ENCODE measurements around the gene ZCCHC10.
A peak's percentile ranks its signal among the peaks of the same experiment; 100 is the strongest.
"Not testable (repeated sequence)": the region's sequence is repeated elsewhere in the genome, so short reads cannot be mapped to it uniquely, and the experiment has no call there.

The ZCCHC10 gene

DNA sequence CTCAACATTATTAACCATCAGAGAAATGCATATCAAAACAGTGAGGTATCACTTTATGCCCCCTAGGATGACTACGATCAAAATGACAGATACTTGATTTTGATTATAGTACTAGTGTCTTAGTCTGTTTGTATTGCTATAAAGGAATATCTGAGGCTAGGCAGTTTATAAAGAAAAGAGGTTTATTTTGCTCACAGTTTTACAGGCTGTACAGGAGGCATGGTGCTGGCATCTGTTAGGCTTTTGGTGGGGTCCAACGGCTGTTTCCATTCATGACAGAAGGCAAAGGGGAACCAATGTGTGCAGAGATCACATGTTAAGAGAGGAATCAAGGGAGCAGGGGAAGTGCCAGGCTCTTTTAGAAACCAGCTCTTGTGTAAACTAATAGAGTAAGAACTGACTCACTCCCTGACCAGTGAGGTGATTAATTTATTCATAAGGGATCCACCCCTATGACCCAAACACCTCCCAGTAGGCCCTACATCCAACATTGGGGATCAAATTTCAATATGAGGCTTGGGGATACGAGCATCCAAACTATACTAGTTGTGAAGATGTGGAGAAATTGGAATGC lies 46.9 kb downstream of the ZCCHC10 start:
- DNase-seq (ENCODE audit: low read depth in 2 of 2), result no peak

DNA sequence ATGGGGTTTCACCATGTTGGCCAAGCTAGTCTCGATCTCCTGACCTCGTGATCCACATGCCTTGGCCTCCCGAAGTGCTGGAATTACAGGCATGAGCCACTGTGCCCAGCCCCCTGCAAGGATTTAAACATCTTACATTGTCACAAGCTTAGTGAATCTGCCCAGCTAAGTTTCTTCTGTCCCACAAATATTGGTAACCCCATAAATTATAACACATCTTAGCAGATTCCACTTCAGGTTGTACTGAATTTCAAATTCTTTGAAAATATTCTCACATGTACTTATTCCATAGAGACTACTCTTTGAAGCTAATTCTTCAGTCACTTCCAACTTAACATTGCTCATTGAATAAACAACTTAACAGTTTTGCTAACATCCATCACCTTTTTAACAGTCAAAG lies 49.5 kb downstream of the ZCCHC10 start:
- no peak for DNase-seq (ENCODE audit: low read depth in 2 of 2)

DNA sequence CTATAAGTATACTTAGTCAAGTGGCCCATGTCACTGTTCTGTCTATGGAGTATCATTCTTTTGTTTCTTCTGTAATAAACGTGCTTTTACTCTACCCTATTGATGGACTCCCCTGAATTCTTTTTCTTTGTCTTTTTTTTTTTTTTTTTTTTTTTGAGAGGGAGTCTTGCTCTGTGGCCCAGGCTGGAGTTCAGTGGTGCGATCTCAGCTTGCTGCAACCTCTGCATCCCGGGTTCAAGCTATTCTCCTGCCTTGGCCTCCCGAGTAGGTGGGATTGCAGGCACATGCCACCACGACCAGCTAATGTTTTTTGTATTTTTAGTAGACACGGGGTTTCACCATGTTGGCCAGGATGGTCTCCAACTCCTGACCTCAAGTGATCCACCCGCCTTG lies 53.9 kb downstream of the ZCCHC10 start:
- not testable (repeated sequence) for DNase-seq (ENCODE audit: low read depth in 2 of 2)

GRCh38 chr5:132971483-132972435 lies 54.6 kb downstream of the ZCCHC10 start:
- no peak for DNase-seq (ENCODE audit: low read depth in 2 of 2)

GRCh38 chr5:132965120-132965519 lies 61.2 kb downstream of the ZCCHC10 start:
- DNase-seq (ENCODE audit: low read depth in 2 of 2), result no peak

GRCh38 chr5:132963171-132964104 lies 62.9 kb downstream of the ZCCHC10 start, which contains the start of gene AFF4:
Gene AFF4 (minus strand): TSS chr5:132963634. CDS start chr5:132937189, 26,445 bp downstream.
- peak; percentile 65 to 82 for DNase-seq (ENCODE audit: low read depth in 2 of 2)

- no peak for DNase-seq (ENCODE audit: low read depth in 2 of 2)
Observed at GRCh38 chr5:132962429-132963021, 63.8 kb downstream of the ZCCHC10 start.

GRCh38 chr5:132961887-132962286 lies 64.5 kb downstream of the ZCCHC10 start:
- DNase-seq (ENCODE audit: low read depth in 2 of 2), result no peak

GRCh38 chr5:132961123-132961815 lies 65.1 kb downstream of the ZCCHC10 start:
- not testable (repeated sequence) for DNase-seq (ENCODE audit: low read depth in 2 of 2)

DNA sequence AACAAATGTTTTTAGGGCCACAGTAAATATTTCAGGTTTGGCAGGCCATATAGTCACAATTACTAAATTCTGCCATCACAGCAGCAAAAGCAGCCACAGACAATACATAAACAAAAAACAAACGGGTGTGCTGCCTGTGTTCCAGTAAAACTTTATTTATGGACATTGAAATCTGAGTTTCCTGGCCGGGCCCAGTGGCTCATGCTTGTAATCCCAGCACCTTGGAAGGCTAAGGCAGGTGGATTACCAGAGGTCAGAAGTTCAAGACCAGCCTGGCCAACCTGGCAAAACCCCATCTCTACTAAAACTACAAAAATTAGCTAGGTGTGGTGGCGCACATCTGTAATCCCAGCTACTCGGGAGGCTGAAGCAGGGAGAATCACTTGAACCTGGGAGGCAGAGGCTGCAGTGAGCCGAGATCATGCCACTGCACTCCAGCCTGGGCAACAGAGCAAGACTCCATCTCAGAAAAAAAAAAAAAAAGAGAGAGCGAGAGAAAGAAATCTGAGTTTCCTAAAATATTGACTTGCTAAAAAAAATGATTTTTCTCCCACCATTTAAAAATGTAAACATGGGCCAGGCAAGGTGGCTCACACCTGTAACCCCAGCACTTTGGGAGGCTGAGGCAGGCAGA lies 70.1 kb downstream of the ZCCHC10 start:
- not testable (repeated sequence) for DNase-seq (ENCODE audit: low read depth in 2 of 2)

DNA sequence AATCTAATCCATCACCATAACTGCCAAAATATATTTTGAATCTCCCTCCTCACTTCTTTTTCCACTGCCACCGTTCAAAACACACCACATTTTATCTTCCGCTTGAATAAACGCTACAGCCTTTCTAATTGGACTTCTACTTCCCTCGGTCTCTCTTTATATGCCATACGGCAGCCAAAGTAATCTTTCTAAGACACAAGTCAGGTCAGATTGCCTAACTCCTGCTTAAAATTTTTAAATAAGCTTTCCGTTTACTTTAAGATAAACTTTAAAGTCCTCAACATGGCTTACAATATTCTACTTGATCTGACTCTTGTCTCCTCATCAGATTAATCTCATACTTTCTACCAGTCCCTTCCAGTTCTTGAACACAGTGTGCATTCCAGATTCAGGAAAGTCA lies 72.6 kb downstream of the ZCCHC10 start:
- no peak for DNase-seq (ENCODE audit: low read depth in 2 of 2)

DNA sequence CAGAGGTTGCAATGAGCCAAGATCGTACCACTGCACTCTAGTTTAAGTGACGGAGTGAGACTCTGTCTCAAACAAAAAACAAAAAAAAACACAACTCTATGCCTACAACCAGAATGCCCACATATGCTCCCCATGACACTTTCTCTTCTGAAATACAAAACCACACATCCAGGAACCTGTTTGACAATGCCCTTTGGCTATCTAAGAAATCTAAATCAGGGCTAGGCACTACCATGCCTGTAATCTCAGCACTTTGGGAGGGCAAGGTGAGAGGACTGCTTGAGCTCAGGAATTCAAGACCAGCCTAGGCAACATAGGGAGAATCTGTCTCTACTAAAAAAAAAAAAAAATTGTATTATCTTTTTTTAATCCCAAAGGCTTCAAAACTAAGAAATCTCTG lies 73.5 kb downstream of the ZCCHC10 start:
- no peak for DNase-seq (ENCODE audit: low read depth in 2 of 2)

DNA sequence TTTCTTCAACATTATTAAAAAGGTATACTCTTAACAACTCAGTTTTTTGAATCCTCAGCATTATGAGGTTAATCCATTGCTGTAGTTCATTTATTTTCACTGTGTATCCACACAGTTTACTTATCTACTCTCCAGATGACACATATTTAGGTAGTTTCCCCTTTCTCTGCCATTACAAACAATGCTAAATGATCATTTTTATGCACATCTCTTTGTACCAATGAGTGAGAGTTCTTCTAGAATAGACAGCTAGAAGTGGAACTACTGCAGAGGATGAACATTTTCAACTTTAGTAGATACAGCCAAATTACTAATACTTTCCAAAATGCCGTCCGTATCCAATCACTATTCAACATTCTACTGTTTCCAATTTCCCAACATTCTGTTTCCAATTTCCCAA lies 74.5 kb downstream of the ZCCHC10 start:
- no peak for DNase-seq (ENCODE audit: low read depth in 2 of 2)

DNA sequence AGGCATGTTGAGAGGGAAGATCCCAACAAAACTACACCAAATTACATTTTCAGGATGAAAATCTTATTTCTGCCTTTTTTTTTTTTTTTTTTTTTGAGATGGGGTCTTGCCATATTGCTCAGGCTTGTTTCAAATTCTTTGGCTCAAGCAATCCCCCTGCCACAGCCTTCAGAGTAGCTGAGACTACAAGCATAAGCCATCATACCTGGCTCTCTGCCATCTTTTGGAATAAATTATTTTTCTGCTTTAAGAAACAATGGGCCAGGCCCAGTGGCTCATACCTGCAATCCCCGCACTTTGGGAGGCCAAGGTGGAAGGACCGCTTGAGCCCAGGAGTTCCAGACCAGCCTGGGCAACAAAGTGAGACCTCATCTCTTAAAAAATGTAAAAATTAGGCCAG lies 77.2 kb downstream of the ZCCHC10 start:
- DNase-seq (ENCODE audit: low read depth in 2 of 2), result no peak

GRCh38 chr5:132947671-132948070 lies 78.7 kb downstream of the ZCCHC10 start:
- no peak for DNase-seq (ENCODE audit: low read depth in 2 of 2)
